ENCODE data around the gene TRIO.
"Not testable (repeated sequence)": the region's sequence is repeated elsewhere in the genome, so short reads cannot be mapped to it uniquely, and the experiment has no call there.

TRIO gene

GRCh38 chr5:14421851-14422250, 278.7 kb downstream of the TRIO start:
- DNase-seq, result no peak

DNA sequence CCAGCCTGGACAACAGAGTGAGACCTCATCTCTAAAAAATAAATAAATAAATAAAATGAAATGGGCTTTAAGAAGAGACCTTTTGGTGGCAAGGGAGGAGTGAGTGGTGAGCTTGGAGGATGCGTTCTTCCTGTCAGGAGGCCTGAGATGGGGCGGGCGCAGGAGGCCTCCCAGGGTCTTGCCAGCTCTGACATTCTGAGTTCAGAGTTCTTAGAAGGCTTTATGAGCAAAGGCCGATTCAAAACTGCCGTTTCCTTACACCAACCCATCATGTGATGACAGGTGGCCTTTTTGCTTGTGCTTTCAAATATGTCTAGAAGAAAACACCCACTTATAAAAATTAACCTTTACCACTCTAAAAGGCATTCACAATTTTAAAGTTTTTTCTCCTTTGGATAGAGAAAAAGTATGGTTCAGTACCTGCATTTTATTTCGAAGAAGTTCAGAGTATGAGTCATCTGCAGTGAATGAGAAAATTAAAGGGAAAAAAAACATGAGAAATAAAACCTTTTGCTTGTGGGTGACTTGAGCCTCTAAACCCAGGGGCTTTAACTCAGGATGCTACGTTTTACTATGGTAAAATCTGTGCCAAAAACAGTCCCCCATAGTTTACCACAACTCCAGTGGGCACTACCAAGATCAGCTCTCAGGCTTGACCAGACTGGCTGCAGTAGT, 281.0 kb downstream of the TRIO start:
- no peak for DNase-seq

DNA sequence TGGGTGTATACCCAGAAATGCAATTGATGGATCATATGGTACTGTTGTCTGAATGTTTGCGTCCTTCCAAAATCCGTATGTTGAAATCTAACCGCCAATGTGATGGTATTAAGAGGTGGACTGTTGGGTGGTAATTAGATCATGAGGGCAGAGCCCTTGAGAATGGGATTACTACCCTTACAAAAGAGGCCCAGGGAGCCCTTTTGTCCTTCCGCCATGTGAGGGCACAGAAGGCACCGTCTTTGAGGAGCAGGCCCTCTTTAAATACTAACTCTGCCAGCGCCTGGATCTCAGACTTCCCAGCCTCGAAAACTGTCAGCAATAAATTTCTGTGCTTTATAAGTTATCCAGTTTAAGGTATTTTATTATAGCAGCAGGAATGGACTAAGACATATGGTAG, 282.4 kb downstream of the TRIO start:
- no peak for DNase-seq

DNA sequence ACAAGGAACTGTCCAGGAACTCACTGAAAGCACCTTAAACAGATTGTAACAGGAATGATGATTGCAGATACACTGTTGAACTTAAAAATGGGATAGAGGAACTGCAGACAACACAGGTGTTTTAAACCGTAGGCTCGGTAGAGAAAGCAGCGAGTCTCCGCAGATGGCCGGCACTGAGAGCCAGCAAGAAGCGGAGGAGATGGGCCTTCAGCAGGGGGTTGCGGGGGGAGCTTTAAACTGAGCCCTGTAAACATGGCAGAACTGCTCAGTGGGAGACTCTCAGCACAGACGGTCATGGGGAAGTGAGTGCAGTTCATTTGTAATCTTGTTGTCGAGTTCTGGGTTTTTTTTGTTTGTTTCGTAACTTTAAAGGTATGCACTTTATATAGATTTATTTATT, 283.4 kb downstream of the TRIO start:
- DNase-seq, result no peak

DNA sequence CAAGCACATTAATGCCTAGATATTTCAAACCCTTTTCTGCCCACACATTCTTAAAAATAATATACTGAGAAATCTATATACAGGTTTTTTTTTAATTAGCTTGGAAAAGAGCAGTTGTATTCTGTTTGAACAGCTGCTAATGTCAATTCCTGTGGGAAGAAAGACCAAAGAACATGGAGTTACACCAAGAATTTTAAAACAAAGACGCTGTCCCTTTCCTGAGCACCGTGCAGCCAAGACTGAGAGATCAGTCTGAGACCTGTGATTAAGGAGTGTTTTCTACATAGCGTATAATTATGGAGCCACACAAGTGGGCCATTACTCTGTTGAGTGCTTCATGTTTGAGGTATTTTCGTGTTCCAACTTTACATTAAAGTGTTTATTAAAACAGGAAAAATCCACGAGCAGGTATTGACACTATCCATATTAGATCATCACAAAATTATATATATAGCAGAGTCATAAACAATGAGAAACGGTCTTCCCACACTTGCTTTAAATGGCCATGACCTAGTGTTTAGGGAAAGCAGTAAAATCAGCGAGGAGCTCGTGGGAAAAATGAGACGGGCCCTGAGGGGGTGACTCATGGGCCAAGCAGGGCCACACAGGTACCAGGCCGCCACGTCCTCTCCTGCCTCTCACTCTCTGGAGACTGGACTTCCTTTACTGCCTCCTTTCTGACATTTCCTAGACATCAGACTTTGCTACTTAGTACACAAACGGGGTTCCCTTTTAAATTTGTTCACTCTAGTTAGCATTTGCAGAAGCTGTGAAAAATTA, 285.4 kb downstream of the TRIO start:
- no peak for DNase-seq

- DNase-seq, result no peak
Measured at GRCh38 chr5:14429101-14430050, 286.2 kb downstream of the TRIO start.

DNA sequence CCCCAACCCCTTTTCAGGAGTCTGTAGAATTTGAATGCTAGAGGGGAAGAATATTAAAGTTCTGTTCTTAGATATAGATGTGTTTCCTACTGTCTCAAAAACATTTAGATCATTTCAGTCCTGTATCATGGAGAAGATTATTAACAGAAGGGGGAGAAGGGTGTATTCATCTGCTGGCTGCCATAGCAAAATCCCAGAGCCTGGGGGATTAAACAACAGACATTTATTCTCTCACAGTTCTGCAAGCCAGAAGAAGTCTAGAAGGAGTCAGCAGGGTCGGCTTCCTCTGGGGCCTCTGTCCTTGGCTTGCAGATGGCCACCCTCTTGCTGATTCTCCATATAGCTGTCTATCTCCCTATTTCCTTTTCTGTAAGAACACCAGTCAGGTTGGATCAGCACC, 288.4 kb downstream of the TRIO start:
- DNase-seq, result no peak

GRCh38 chr5:14432931-14433589, 289.9 kb downstream of the TRIO start:
- no peak for DNase-seq

- DNase-seq, result no peak
Measured at GRCh38 chr5:14435481-14435880, 292.3 kb downstream of the TRIO start.

- not testable (repeated sequence) for DNase-seq
Measured at GRCh38 chr5:14436122-14436521, 293.0 kb downstream of the TRIO start.

GRCh38 chr5:14436801-14437542, 293.8 kb downstream of the TRIO start:
- no peak for DNase-seq

DNA sequence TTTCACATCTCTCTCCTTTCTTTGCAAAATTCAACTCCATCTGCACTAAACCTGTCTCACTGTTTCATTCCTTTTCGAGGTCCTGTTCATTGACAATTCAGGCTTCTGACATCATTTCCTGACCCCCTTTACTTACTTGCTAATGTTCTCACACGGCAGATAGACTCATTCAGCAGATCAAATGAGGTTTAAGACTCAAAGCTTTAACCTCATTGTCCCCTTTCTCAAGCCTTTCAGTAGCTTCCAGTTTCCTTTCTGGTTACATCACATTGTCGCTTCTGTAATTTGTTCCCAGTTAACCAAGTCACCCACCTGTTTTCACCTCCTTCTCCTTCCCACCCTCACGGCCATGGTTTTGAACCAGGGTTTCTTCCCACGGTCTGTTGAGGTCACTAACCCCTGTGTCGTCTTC, 295.1 kb downstream of the TRIO start:
- no peak for DNase-seq

DNA sequence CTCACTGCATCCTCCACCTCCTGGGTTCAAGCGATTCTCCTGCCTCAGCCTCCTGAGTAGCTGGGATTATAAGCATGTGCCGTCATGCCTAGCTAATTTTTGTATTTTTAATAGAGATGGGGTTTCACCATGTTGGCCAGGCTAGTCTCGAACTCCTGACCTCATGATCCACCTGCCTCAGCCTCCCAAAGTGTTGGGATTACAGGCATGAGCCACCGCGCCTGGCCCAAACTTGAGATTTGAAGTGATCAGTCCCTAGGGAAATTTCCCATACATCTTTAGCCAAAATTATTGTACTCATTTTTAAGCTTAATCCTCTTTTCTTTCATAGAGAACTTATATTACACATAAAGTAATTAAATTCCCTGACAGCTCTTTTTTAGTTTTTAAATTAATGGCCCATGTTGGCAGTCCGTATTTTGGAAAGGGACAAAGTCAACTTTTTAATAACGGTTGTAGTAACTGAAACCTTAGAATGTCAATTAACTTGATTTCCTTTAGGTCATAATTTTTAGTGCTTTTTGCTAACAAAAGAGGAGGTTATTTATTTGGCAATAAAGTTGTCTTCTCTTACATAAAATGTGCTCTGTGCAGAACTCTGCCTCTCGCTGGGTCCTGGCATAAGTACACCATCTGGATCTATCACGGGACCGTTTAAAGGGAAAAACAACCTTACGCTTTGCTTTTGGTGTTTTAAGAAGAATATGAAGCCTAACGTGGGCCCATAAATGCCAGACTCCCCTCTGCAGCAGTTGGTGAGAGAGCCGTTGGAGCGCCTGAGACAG, 296.1 kb downstream of the TRIO start:
- no peak for DNase-seq

GRCh38 chr5:14440223-14440581, 297.1 kb downstream of the TRIO start:
- no peak for DNase-seq

- no peak for DNase-seq
Measured at GRCh38 chr5:14440582-14441431, 297.7 kb downstream of the TRIO start.

DNA sequence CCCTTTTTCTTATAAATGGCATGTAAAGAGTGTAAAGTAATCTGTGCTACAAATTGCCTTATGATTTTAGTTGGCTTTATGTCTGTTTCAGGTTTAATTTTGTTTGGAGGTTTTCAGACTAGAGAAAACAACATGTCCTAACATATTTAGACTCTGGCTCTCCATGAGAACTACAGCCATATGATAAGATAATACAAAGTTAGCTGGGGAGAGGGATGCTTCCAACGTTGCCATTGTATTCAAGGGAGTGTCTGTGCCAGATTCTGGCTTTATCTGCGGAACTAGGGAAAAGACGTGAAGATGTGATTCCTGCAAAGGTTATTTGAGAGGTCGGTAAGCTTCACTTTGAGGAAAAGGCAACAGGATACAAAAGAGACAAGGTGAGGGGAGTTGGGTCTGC, 298.5 kb downstream of the TRIO start:
- no peak for DNase-seq

DNA sequence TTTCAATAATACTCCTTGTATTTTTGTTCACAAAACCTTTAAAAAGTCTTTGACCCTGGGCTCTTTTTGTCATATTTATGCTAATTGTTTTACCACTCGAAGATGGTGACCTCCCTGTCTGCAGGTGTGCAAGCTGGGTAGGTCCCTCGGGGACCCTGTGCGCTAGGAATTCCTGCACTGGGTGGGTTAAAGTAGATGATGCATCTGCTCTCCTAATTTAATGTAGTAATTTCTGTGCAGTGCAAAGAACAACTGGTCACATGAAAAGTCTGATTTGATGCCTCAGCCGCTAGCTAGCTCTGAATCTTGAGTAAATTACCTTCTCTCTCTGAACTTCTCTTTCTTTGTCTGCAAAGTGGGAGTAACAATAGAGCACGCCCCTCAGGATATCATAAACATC, 299.4 kb downstream of the TRIO start:
- no peak for DNase-seq

- no peak for DNase-seq
Measured at GRCh38 chr5:14443671-14444093, 300.5 kb downstream of the TRIO start.

GRCh38 chr5:14444161-14444560, 301.0 kb downstream of the TRIO start:
- DNase-seq, result no peak

GRCh38 chr5:14445013-14445412, 301.9 kb downstream of the TRIO start:
- DNase-seq, result no peak

All from SIG-M5 (cell line).